Astrocyte (in vitro differentiated cells and primary cell): ENCODE data around the gene NAB1.

Experiments used
- CTCF ChIP-seq: IDR thresholded peaks from 2 replicates; pipeline ENCODE4 v1.5.1; 2011; ENCODE audit warnings: low read depth, mild to moderate bottlenecking, inconsistent platforms, low read length, moderate library complexity; ENCODE audit not compliant: insufficient read depth
- EZH2 ChIP-seq: IDR thresholded peaks from 2 replicates; pipeline ENCODE4 v1.6.1; 2012; ENCODE audit warnings: mild to moderate bottlenecking, low read length, inconsistent platforms; ENCODE audit not compliant: insufficient read depth

GRCh38 chr2:190701586-190701985 lies 52.7 kb downstream of the NAB1 start:
- TF ChIP-seq CTCF (no peak), EZH2 (no peak)
